ENCODE measurements around the gene TMEM108.

GRCh38 chr3:133360476-133360875 lies 322.3 kb downstream of the TMEM108 start:
- no peak for TF ChIP-seq POLR2A (IDR thresholded peaks at IDR 0.05; ENCODE audit: low read depth, low read length)
- no peak for TF ChIP-seq POU2F2 (IDR thresholded peaks at IDR 0.05; ENCODE audit: low read depth, low read length)
- TF ChIP-seq PAX5 (IDR thresholded peaks at IDR 0.05; ENCODE audit: insufficient read depth, low read length, severe bottlenecking), result no peak
- TF ChIP-seq POLR2AphosphoS5 (IDR thresholded peaks at IDR 0.05; ENCODE audit: low read depth, low read length), result no peak
- no peak for TF ChIP-seq SPI1 (IDR thresholded peaks at IDR 0.05; ENCODE audit: low read depth, low read length)
- TF ChIP-seq TAF1 (IDR thresholded peaks at IDR 0.05; ENCODE audit: low read depth, low read length), result no peak
